Renal pelvis (tissue), 4 donors: ENCODE data around the gene C2CD4C. TPM values are rescaled to one million over a fixed set of nuclear protein-coding genes. Genes with fewer than 3 reads are reported as not detected.
"Not testable (repeated sequence)": the region's sequence is repeated elsewhere in the genome, so short reads cannot be mapped to it uniquely, and the experiment has no call there.

Source experiments
- DNase-seq: peaks from one replicate; pipeline ENCODE4 v3.0.0-alpha.2; 2013
- polyA plus RNA-seq, 3 donors: library from polyadenylated mRNA; unstranded; fragments of 120-200 nt; gene quantifications; one replicate each; pipeline ENCODE4 v1.2.1, GENCODE V29; 2013; ENCODE audit not compliant: insufficient read length in 3 of 3

Gene C2CD4C
- polyA plus RNA-seq, 3 donors: 2.0 to 4.4 (median 4.0) TPM

GRCh38 chr19:416416-416815 is 7.5 kb upstream of the C2CD4C start:
- DNase-seq: no peak

GRCh38 chr19:415292-415691 is 6.3 kb upstream of the C2CD4C start:
- no peak for DNase-seq

GRCh38 chr19:413756-414420 is 4.9 kb upstream of the C2CD4C start:
- DNase-seq: no peak

DNA sequence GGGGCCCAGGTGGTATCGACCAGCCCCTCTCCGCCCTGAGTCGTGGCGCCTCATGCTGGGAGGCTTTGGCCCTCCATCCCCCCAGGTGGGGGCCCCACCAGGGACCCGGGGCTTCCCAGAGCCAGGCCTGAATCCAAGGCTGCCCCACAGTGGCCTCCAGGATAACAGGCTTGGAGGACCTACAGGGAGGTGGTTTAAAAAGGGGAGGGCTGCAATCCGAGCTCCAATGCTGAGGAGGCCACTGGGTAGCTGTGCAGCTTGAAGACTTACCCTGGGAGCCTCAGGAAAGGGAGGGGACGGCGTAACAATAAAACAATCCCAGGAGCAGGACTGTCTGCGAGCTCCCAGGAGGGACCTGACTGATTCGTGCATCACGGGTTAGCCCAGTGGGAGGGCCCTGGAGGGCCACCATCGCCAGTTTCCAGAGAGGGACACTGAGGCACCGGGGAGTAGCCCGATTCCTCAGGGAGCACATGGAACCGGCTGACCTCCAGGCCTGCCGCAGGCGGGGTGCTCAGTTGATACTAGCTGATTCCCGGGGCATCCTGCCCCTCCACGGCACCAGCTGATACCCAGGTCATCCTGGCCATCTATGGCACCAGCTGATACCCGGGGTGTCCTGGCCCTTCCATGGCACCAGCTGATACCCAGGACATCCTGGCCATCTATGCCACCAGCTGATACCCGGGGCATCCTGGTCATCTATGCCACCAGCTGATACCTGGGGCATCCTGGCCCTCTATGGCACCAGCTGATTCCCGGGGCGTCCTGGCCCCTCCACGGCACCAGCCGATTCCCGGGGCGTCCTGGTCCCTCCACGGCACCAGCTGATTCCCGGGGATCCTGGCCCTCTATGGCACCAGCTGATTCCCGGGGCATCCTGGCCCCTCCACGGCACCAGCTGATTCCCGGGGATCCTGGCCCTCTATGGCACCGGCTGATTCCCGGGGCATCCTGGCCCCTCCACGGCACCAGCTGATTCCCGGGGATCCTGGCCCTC is 3.7 kb upstream of the C2CD4C start:
- no peak for DNase-seq

DNA sequence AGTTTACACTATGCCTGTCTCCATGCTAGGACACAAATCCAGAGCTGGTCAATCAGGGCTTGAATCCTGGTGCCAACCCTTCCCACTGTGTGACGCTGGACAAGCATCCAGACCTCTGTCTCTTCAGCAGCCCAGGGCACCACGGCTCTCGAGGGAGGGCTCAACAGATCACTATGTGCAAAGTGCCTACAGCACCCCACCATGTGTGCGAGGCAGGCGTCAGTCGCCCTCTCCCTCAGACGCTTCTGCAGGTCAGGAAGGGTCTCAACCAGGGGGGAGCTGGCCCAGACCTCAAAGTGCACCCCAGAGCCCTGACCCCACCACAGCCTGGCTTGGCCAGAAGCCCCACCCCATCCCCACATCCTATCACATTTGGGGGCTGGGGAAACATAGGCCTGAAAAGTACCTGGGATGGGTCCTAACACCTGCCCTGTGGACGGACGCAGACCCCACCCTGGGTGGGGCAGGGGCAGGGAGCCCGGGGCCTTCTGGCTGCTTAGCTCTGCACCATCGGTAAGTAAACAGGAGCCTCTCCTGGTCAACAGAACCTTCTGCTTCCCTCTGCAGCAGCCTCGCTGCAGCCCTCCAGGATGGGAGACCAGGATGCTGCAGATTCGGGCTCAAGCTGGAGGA is 2.9 kb upstream of the C2CD4C start:
- DNase-seq: no peak

DNA sequence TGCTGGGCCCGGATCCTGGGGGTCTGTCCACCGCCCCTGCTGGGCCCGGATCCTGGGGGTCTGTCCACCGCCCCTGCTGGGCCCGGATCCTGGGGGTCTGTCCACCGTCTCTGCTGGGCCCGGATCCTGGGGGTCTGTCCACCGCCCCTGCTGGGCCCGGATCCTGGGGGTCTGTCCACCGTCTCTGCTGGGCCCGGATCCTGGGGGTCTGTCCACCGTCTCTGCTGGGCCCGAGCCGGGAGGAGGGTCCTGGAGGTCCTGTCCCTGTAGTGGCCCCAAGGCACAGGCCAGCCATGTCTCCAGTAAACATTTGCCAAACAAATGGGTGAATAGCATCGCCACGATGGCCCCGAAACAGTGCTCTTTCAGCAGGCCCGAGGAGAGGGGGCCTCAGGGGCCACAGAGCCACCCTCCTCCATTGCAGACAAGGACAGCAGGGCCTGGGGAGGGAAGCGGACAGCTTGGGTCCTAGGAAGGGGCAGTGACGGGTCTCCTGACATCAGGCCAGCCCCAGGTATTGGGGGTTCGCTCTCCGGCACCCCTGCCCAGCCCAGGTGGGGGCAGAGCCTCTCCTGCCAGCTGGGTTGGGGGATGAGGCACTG is 2.3 kb upstream of the C2CD4C start:
- not testable (repeated sequence) for DNase-seq

DNA sequence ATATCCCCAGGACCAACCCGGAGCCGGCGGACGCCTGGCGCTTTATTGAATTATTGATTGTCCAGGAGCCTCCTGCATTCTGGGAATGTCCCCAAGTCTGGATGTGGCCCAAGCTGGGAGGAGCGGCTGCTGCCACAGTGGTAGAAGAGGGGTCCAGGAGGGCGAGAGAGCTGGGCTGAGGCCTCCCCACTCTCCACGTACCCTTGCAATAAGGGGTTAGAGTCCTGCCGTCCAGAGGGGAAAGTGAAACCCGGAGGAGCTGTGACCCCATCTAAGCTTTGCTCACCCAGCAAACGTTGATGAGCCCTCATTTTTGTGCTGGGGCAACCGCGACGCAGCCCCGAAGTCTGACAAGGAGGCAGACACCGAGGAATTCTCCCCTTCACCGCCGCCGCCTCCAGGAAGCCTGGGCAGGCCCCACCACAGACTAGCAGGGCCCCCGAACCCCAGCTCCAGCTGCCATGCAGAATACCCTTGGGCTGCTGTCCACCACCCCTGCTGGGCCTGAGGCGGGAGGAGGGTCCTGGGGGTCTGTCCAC is 1.4 kb upstream of the C2CD4C start:
- no peak for DNase-seq

DNA sequence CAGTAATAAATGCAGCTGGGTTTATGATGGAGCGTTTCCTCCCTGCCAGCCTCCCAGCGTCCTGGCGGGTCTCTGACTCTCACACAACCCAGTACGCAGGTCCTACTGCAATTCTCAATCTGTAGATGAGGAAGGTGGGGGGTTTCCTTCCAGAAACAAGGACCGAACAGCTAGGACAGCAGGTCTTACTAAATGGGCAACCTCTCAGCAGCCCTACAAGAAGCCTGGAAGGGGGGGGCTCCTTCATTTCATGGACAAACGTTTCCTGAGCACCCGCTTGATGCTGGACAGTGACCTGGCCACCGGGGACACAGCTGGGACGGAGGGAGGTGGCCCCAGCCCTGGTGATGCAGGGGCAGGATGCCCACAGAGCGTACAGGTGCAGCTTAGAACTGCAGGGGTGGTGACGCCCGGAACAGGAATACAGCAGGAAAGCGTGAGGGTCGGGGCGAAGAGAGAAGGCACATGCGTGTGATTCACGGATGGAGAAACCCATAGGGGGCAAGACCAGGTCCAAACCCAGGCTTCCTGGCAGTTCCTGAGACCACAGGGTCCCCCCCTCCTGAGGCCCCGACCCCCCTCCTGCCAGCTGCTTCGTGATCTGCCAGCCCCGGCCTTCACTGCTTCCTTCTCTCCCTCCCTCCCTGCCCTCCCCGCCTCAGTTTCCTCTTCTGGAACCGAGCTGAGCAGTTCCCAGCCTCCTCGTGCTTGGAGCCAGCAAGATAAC is 732 bp upstream of the C2CD4C start:
- no peak for DNase-seq

DNA sequence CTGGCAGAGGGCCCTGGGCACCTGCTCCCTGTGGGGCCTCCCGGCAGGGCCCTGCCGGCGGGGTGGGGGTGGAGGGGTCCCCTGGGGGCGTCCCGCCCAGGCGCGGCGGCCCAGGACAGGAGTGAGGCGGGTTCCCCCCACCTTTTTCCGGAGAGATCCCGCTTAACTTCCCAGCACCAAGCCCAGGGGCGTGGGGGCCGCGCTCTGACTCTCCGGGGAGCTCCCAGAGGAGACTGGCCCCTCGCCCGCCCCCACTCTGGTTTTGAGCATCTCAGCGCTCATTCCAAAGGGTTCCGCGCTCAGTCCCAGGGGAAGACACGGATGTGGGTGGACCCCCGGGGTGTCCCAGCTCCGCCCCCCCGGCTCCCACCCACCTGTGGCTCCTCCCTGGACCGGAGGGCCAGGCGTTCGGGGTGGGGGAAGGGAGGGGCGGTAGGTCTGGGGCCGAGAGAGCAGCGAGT is 476 bp downstream of the C2CD4C start:
- no peak for DNase-seq

- DNase-seq: no peak
Measured at GRCh38 chr19:407511-408440, 1.2 kb downstream of the C2CD4C start.

GRCh38 chr19:406971-407510 is 1.9 kb downstream of the C2CD4C start:
- no peak for DNase-seq

GRCh38 chr19:406135-406781 is 2.7 kb downstream of the C2CD4C start:
- DNase-seq: no peak

DNA sequence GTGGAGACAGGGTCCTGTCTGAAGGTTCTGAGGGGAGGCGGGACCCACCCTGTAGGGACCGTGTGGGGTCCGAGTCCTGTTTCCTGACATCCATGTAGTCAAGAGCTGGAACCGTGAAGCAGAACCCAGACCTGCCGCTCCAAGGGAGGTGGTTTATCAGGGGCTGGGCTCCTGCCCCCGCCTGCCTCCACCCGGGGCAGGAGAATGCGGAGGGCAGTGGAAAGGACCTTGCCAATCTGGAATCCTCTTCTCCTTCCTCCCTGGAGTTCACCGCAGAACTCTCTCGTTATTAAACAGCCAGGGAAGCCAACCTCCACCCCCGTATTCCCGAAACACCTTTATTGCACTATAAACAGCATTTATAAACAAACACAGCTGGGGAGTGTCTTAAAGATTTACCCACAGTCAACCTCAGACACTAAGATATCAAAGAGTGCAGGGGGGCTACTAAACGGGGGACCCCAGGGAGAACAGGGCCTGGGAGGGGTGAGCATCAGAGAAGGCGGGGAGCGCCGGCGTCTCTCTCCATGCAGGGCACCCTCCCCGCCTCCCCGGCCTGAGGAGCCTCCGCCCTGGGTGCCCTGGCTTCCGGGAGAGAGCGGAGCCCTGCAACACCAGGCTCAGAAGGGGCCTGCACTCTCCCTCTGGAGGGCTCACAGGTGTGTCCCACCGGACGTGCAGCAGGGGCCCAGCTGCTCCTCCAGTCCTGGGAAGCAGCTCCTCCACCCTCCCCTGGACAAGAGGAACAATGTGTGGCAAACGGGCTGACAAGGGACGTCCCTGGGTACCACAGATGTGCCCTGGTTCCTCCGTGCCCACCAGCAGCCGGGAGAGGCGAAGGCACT is 3.6 kb downstream of the C2CD4C start:
- no peak for DNase-seq

DNA sequence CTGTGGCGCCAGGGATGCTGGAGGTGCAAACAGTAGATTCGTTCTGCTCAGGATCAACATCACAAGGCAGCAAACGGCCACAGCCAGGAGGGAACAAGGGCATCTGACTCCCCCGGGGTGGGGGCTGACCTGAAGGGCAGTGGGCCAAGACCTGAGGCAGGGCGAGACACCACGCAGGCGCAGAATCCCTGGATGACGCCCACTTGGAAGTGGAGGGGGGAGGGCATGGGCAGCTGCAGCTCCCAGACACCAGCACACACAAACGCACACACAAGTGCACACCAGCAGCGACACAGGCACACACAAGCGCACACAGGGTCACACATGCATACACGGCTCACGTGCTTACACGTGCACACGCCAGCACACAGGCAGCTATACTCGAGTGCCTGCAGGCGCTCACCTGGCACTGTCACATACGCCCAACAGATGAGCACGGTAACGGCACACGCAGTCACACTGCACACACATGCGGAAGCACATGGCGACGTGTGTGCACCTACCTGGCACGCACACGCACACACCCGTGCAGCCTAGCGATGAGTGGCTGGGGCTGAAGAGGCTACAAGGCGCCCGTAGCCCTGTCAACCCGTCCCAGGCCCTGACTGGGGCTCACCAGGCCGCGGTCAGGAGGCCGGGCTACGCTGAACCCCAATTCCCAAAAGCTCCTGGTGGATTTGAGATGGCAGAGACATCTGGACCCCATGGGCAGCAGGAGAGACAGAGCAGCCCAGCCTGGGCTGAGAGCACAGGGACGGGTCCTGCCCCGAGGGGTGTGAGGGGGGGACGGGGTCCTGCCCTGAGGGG is 5.5 kb downstream of the C2CD4C start:
- no peak for DNase-seq

DNA sequence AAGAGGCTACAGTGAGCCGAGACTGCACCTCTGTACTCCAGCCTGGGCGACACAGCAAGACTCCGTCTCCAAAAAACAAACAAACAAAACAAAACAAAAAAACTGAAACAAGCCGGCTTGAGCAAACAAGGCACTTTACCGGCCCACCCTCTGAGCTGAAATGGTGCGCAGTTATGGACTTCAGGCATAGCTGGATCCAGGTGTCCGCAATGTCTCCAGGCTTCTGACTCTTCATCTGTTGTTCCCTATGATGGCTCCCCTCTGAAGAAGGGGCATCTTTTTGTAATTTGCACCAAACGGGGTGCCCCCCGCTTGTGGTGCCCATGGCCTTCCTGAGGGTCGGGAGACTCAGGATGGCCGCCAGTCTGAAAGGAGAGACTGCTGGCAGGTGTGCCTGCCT is 6.2 kb downstream of the C2CD4C start:
- no peak for DNase-seq

DNA sequence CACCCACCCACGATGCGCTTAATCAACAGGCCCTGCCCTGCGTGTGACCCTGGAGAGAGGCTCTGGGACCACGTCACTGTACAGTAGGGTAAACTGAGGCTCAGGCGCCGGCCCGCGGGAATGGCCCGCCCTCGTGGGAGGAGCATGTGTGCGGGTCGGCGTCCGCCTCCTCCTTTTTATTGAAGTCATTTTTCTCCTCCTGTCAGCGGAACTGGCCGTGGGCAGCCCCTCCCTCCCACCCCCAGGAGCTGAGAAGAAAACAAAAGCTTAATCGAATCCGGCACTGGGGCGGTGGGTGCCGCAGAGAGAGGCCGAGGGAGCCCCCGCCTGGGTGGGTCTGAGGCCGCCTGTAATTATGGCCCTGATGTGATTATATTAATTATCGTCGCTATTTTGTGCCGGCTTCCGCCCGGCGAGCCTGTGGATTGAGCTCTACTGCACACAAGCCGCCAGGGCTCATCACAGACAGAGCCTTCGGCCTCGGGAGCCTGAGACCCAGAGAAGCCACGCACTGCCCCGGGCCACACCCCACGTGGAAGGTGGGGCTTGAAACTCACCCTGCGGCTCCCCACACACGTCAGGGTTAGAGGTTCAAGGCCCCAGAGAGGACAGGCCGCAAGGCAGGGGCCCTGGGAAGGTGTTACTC is 7.0 kb downstream of the C2CD4C start:
- DNase-seq: no peak
